GM19397 (cell line): Measurements from ENCODE around the gene ADCK2.
"Not testable (repeated sequence)": the region's sequence is repeated elsewhere in the genome, so short reads cannot be mapped to it uniquely, and the experiment has no call there.

ENCODE experiments used
- ATAC-seq: cut with Tn5 transposase; IDR thresholded peaks from one replicate; pipeline ENCODE4 v1.9.1; 2021; ENCODE audit warnings: mild to moderate bottlenecking, moderate library complexity; ENCODE audit not compliant: unreplicated experiment

Gene ADCK2

GRCh38 chr7:140645166-140645900 lies 27.4 kb upstream of the ADCK2 start:
- no peak for ATAC-seq

DNA sequence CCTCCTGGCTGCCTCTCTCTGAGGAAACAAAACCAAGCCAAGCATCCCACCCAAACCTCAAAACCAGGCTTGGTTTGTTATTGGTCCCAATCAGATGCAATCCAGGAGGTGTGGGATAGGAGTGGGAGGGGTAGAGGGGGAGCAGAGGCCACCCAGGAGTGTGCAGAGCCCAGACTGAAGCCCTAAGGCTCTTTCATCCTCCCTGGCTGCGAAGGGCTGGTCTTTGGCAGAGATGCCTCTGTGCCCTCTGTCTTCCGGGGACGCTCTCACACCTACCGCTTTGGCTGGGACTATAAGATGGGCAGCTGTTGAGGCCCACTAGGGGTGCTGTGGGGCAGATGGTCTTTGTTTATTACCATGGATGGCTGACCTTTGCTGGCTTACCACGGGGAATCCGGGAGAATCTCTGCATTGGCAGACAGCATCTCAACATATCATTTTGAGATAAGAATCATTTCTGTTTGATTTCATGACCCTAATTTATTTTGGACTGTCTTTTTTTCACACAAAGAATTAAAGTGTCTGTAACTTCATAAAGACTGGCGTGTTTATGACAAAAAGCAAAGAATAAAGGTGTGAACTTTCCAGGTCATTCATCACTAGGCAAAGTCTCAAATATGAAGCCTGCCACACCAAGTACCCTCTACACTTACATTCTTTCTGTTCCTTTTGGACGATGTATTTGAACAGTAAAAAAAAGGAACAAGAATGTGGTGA lies 25.7 kb upstream of the ADCK2 start:
- peak; percentile 72 for ATAC-seq

- no peak for ATAC-seq
Observed at GRCh38 chr7:140649556-140650205, 23.1 kb upstream of the ADCK2 start.

DNA sequence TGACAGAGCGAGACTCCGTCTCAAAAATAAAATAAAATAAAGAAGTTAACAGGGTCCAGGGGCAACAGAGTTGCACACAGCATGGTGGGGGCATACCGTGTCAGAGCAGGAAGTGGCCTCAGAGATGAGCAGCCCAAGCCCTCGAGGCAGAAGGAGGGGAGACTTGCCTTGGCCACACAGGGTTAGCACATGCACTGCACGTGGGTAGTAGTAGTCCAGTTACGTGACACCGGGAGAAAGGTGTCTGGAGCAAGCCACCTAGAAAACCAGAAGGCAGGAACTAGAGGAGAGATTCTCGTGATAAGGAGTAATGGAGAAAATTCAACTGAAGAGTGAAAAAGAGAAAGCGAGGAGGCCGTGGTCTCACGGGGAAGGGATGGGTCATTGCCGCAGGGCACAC lies 22.4 kb upstream of the ADCK2 start:
- ATAC-seq: no peak

GRCh38 chr7:140653319-140654108 lies 19.2 kb upstream of the ADCK2 start:
- no peak for ATAC-seq

DNA sequence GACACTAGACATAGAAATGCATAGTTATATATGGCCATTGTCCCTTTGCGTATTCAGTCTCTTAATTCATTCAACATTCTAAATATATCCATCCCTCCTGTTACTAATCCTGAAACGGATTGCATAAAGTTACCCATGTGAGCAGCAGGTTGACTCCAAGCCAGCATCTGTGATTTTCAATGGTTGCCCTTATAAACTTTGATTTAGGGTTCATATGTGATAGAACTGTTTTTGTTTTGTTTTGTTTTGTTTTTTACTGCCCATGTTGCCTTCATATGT lies 18.7 kb upstream of the ADCK2 start:
- no peak for ATAC-seq

DNA sequence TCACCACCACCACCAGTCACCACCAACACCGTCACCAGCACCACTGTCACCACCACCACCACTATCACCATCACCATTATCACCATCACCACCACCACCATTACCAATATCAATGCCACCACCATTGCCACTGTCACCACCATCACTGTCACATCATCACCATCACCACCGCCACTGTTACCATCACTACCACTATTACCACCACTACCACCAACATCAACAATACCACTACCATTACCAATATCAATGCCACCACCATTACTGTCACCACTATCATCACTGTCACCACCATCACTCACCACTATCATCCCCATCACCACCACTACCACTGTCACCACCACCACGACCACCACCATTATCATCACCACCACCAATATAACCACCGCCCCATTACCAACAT lies 18.1 kb upstream of the ADCK2 start:
- no peak for ATAC-seq

- no peak for ATAC-seq
Observed at GRCh38 chr7:140655511-140656408, 17.0 kb upstream of the ADCK2 start.

- peak; percentile 73 for ATAC-seq
Observed at GRCh38 chr7:140656548-140657515, 15.9 kb upstream of the ADCK2 start.

DNA sequence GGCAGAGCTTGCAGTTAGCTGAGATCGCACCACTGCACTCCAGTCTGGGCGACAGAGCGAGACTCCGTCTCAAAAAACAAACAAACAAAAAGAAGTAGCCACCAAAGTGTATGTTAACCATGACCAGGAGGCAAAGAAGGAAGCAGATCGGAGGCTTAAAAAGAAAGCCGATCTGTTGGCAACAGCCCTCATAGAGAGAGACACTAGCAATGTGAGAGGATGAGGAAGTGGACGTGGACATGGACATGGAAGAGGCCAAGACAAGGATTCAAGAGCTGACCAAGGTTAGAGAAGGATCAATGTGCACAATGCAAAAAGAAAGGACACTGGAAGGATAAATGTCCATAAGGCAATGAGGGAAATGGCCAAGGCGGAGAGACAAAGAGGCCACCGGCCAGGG lies 14.9 kb upstream of the ADCK2 start:
- ATAC-seq: no peak

DNA sequence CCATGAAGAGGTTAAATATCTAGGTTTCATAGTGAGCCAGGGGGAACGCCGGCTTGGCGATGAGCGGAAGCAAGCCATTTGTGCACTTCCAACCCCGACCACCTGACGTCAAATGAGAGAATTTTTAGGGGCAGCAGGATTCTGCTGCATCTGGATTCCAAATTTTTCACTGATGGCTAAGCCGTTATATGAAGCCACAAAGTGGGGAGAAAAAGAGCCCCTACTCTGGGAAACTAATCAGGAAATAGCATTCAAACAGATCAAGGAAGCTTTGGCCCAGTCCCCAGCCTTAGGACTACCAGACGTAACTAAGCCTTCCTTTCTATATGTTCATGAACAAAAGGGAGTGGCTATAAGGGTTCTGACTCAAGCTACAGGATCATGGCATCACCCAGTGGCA lies 12.9 kb upstream of the ADCK2 start:
- ATAC-seq: no peak

- no peak for ATAC-seq
Observed at GRCh38 chr7:140661124-140661523, 11.6 kb upstream of the ADCK2 start.

- ATAC-seq: not testable (repeated sequence)
Observed at GRCh38 chr7:140662938-140663337, 9.8 kb upstream of the ADCK2 start.

DNA sequence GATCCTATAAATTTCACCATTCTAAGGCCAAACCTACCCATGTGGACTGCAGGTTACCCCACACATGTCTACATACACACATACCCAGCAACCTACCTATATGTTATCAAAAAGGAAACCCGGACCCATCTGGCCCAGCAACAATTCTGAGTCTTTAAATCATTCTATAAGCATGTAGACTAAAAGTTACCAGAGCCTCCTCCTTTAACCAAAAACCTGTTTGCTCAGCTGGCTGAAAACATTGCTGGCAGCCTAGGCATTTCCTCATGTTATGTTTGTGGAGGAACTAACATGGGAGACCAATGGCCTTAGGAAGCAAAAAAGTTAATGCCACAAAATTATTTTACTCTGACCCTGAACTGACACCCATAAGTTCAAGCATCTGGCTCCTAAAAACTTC lies 5.3 kb upstream of the ADCK2 start:
- no peak for ATAC-seq

- ATAC-seq: no peak
Observed at GRCh38 chr7:140668641-140669040, 4.1 kb upstream of the ADCK2 start.

GRCh38 chr7:140669352-140669751 lies 3.4 kb upstream of the ADCK2 start:
- no peak for ATAC-seq

GRCh38 chr7:140669862-140670261 lies 2.9 kb upstream of the ADCK2 start:
- not testable (repeated sequence) for ATAC-seq

DNA sequence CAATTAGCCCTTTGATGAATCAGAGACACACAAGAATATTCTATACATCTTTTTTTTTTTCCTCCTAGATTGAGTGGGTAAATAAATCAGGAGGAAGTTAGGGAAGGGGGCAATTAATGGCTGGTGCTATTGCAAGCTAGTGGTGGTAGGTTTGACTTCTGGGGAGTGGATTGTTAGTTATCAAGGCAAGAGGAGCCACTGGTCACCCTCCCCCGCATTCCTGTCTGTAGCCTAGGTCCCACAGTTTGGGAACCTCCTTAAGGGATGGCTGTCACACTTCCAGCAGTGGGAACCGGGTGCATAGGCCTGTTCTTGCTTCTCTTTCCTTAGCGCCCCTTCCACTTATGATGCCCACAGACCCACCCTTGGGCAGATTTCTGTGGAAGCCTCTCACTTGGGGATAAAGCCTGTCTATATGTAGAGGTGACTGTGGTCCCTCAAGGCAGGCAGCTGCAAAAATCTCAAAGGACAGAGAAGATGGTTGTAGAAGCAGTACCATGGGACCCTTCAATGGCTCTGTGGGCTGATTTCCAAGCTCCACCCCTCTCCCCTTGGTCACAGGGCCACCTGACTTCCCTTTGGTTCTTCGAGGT lies 2.3 kb upstream of the ADCK2 start:
- ATAC-seq: no peak

DNA sequence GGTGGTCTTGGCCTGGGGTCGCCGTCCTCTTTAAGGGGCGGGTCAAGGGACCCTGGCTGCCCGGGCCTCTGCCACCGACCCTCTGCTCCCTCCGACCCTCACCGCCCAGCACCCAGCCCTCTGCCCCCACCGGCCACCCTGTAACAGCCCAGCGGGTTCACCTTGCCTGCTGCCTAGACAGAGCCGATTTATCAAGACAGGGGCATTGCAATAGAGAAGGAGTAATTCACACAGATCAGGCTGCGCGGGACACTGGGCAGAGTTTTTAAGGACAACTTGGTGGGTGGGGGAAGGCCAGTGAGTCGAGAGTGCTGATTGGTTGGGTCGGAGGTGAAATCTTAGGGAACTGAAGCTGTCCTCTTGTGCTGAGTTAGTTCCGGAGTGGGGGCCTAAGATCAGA lies 779 bp upstream of the ADCK2 start:
- ATAC-seq: no peak
